Measurements from ENCODE around the gene EPG5. TPM values are rescaled to one million over a fixed set of nuclear protein-coding genes. Genes with fewer than 3 reads are reported as not detected.

EPG5 gene
- total and polyA plus RNA-seq, 10 of the 15 experiments (the other 5 are each of a cell fraction or from before 2014, with no cell fraction given) = 1.9 to 27.7 (median 9.0) TPM

- Histone ChIP-seq H2AFZ (ENCODE audit: control insufficient read depth, low read depth, low read length) (no peak overlapping the region), H3K4me1 (ENCODE audit: control insufficient read depth, insufficient read depth, low read length) (no peaks in the 10 kb centered on the region), H3K79me2 (ENCODE audit: control insufficient read depth, insufficient read depth, low read length) (no peaks in the 10 kb centered on the region; the same call in none of the 2 replicates), H3K9ac (ENCODE audit: control insufficient read depth, insufficient read depth, low read length) (no peak overlapping the region), H3K4me2 (ENCODE audit: control insufficient read depth, insufficient read depth) (no peak overlapping the region), H4K20me1 (ENCODE audit: control insufficient read depth, insufficient read depth) (no peaks in the 10 kb centered on the region), H3K27me3 (replicated peaks in 1 of 2; ENCODE audit: control insufficient read depth in 2 of 2, insufficient read depth in 2 of 2, low read length in 1 of 2) (no peaks in the 10 kb centered on the region), H3K4me3 (no peak overlapping the region), H3K27ac (ENCODE audit: control insufficient read depth, insufficient read depth) (no peak overlapping the region), H3K9me3 (replicated peaks; ENCODE audit: control insufficient read depth, insufficient read depth, low read length) (no peaks in the 10 kb centered on the region), H3K36me3 (ENCODE audit: control insufficient read depth in 2 of 2, insufficient read depth in 2 of 2, low read length in 1 of 2) (peaks cover 2 to 8% of the 10 kb centered on the region in 2 experiments; a peak in 2 of 4 replicates)
- ChIA-PET RAD21 (ENCODE audit: unreplicated experiment) (interaction anchor here (1.0 to 1.2 kb wide), 2 partner anchors 115 to 297 kb away, joined by 3 to 4 read pairs; no protein-coding TSS in a partner anchor), POLR2A (no interaction called here), SMC1A (ENCODE audit: uncharacterized antibody, unreplicated experiment) (no interaction called here), CTCF (interaction anchor here (1.3 kb wide), 1 partner anchor 115 kb away, joined by 4 read pairs; no protein-coding TSS in a partner anchor)
- DNase-seq (ENCODE audit: low read depth, low spot score) (no peak), ATAC-seq (no peak), FAIRE-seq (no peak)
- BruUV-seq (replicated peaks) = no TSS peak
- in situ Hi-C loops (cut with MboI) (no loop called here), intact Hi-C loops (cut with micrococcal nuclease; ENCODE audit: unreplicated experiment) (no loop called here)
- TF ChIP-seq TCF3 (IDR thresholded peaks at IDR 0.05; ENCODE audit: borderline replicate concordance, insufficient read depth, low read depth, low read length) (no peak), BCL11A (IDR thresholded peaks at IDR 0.05; ENCODE audit: low read depth, low read length) (no peak), HDGF (IDR thresholded peaks at IDR 0.05) (no peak), FOXK2 (IDR thresholded peaks at IDR 0.05) (no peak), IRF4 (IDR thresholded peaks at IDR 0.05; ENCODE audit: low read depth, low read length) (no peak), ZBTB33 (IDR thresholded peaks at IDR 0.05) (no peak)
These were observed 8.4 kb downstream of the EPG5 start for GRCh38 chr18:45958730-45959129.

GRCh38 chr18:45958027-45958426 is 9.1 kb downstream of the EPG5 start:
- Histone ChIP-seq H3K9ac (ENCODE audit: control insufficient read depth, insufficient read depth, low read length) (no peak overlapping the region), H3K9me3 (replicated peaks; ENCODE audit: control insufficient read depth, insufficient read depth, low read length) (no peaks in the 10 kb centered on the region), H3K4me3 (no peak overlapping the region), H3K79me2 (ENCODE audit: control insufficient read depth, insufficient read depth, low read length) (no peaks in the 10 kb centered on the region; the same call in none of the 2 replicates), H3K4me1 (ENCODE audit: control insufficient read depth, insufficient read depth, low read length) (no peaks in the 10 kb centered on the region), H2AFZ (ENCODE audit: control insufficient read depth, low read depth, low read length) (no peak overlapping the region), H3K27me3 (replicated peaks in 1 of 2; ENCODE audit: control insufficient read depth in 2 of 2, insufficient read depth in 2 of 2, low read length in 1 of 2) (no peaks in the 10 kb centered on the region), H4K20me1 (ENCODE audit: control insufficient read depth, insufficient read depth) (no peaks in the 10 kb centered on the region), H3K4me2 (ENCODE audit: control insufficient read depth, insufficient read depth) (no peak overlapping the region), H3K27ac (ENCODE audit: control insufficient read depth, insufficient read depth) (no peak overlapping the region), H3K36me3 (ENCODE audit: control insufficient read depth in 2 of 2, insufficient read depth in 2 of 2, low read length in 1 of 2) (peaks cover 2 to 13% of the 10 kb centered on the region in 2 experiments; a peak in 2 of 4 replicates)
- FAIRE-seq (no peak), ATAC-seq (no peak), DNase-seq (ENCODE audit: low read depth, low spot score) (no peak)
- CTCF ChIA-PET = interaction anchor here (1.3 kb wide), 1 partner anchor 116 kb away, joined by 4 read pairs; no protein-coding TSS in a partner anchor
- BruUV-seq (replicated peaks) = no TSS peak
- POLR2A ChIA-PET = no interaction called here
- in situ Hi-C loops (cut with MboI) = no loop called here
- RAD21 ChIA-PET (ENCODE audit: unreplicated experiment) = interaction anchor here (1.2 kb wide), 1 partner anchor 116 kb away, joined by 4 read pairs; no protein-coding TSS in a partner anchor
- SMC1A ChIA-PET (ENCODE audit: uncharacterized antibody, unreplicated experiment) = no interaction called here
- intact Hi-C loops (cut with micrococcal nuclease; ENCODE audit: unreplicated experiment) = no loop called here
- WGBS (ENCODE audit: insufficient coverage, insufficient replicate concordance, low lambda C conversion rate, missing lambda C conversion rate) = 96% methylated on average over 2 of the region's 2 CpGs
- TF ChIP-seq FOS (IDR thresholded peaks at IDR 0.05; ENCODE audit: borderline replicate concordance, extremely low read depth, insufficient read length) (no peak), ZBTB11 (CRISPR knock-in tag; IDR thresholded peaks at IDR 0.05) (no peak), ELK1 (IDR thresholded peaks at IDR 0.05; ENCODE audit: low read depth, low read length) (no peak), EED (IDR thresholded peaks at IDR 0.05; ENCODE audit: low read depth) (no peak), PAX5 (IDR thresholded peaks at IDR 0.05; ENCODE audit: borderline replicate concordance, low read depth, low read length) (no peak)
